H1 (cell line): ENCODE data around the gene TYK2. TPM values are rescaled to one million over a fixed set of nuclear protein-coding genes. Genes with fewer than 3 reads are reported as not detected.
A peak's percentile ranks its signal among the peaks of the same experiment; 100 is the strongest.

Source experiments
- CTCF ChIA-PET: fragments of 300-600 bp; sonication (Branson Sonifier 250); formaldehyde crosslinking; loops from one replicate; lab custom pipeline; 2021; ENCODE audit not compliant: partially characterized antibody; lab: Charles Lee
- POLR2A ChIA-PET: fragments of 300-600 bp; sonication (Branson Sonifier 250); formaldehyde crosslinking; loops from one replicate; lab custom pipeline; 2021; ENCODE audit warnings: inconsistent platforms; ENCODE audit not compliant: partially characterized antibody; lab: Charles Lee
- DNase-seq, 2 experiments: peaks; one replicate each; pipeline versions ENCODE4 v3.0.0 to v3.0.0-alpha.2; 2010 to 2022; ENCODE audit warnings: low spot score in 2 of 2, low read depth in 1 of 2, mixed read lengths in 1 of 2
- FAIRE-seq: peaks from 2 replicates; lab custom pipeline; 2011; peaks lifted over from hg19 to GRCh38; lab: Jason Lieb, UNC
- H2AFZ ChIP-seq: 2 replicates; pipeline ENCODE4 v1.8.1; 2012; ENCODE audit warnings: low read length, inconsistent platforms
- H2AK5ac ChIP-seq: 2 replicates; pipeline ENCODE4 v1.6.1; 2013; ENCODE audit warnings: low read depth, low read length
- H2BK120ac ChIP-seq: replicated peaks from 2 replicates; pipeline ENCODE3; 2013; ENCODE audit warnings: low read depth, low read length, inconsistent platforms
- H2BK12ac ChIP-seq: 2 replicates; pipeline ENCODE4 v1.6.1; 2013; ENCODE audit warnings: low read depth, low read length
- H2BK15ac ChIP-seq: 2 replicates; pipeline ENCODE4 v1.6.1; 2013; ENCODE audit warnings: low read length
- H2BK20ac ChIP-seq: 2 replicates; pipeline ENCODE4 v1.6.1; 2013; ENCODE audit warnings: low read length
- H2BK5ac ChIP-seq: 2 replicates; pipeline ENCODE4 v1.6.1; 2013; ENCODE audit warnings: low read depth, low read length
- H3K14ac ChIP-seq: 2 replicates; pipeline ENCODE4 v1.6.1; 2013; ENCODE audit warnings: inconsistent platforms; ENCODE audit not compliant: insufficient read length
- H3K18ac ChIP-seq: 2 replicates; pipeline ENCODE4 v1.6.1; 2013; ENCODE audit warnings: low read length; ENCODE audit errors: extremely low read depth
- H3K23ac ChIP-seq: 2 replicates; pipeline ENCODE4 v1.6.1; 2013; ENCODE audit warnings: inconsistent platforms; ENCODE audit not compliant: insufficient read length
- H3K23me2 ChIP-seq: 2 replicates; pipeline ENCODE4 v1.6.1; 2013; ENCODE audit warnings: low read depth, low read length
- H3K27ac ChIP-seq: 2 replicates; pipeline ENCODE4 v1.6.1; 2011; ENCODE audit warnings: low read depth, low read length, inconsistent platforms
- H3K27me3 ChIP-seq, 4 experiments: replicated peaks in 1 of 4; 1 replicate in 1 of 4; 2 replicates in 3 of 4; pipeline versions ENCODE4 v1.6.1 to v1.8.1; 2011 to 2013; ENCODE audit warnings: low read length in 3 of 4, mild to moderate bottlenecking in 3 of 4, inconsistent platforms in 2 of 4, mixed read lengths in 2 of 4, moderate library complexity in 1 of 4; ENCODE audit not compliant: control insufficient read depth in 3 of 4, insufficient read depth in 3 of 4; ENCODE audit errors: extremely low read depth in 1 of 4
- H3K36me3 ChIP-seq, 4 experiments: 2 replicates each; pipeline versions ENCODE4 v1.6.1 to v1.8.1; 2011 to 2013; ENCODE audit warnings: mild to moderate bottlenecking in 4 of 4, low read length in 3 of 4, moderate library complexity in 2 of 4, control low read depth in 1 of 4, inconsistent platforms in 1 of 4; ENCODE audit not compliant: insufficient read depth in 4 of 4, control insufficient read depth in 2 of 4
- H3K4ac ChIP-seq: replicated peaks from 2 replicates; pipeline ENCODE3; 2013; ENCODE audit warnings: low read length, low read depth, mixed read lengths, inconsistent platforms; ENCODE audit not compliant: insufficient read length
- H3K4me1 ChIP-seq, 4 experiments: replicated peaks in 1 of 4; 1 replicate in 1 of 4; 2 replicates in 3 of 4; pipeline versions ENCODE4 v1.6.1 to v1.8.1; 2011 to 2013; ENCODE audit warnings: low read length in 3 of 4, inconsistent platforms in 2 of 4, mixed read lengths in 1 of 4; ENCODE audit not compliant: insufficient read depth in 4 of 4, control insufficient read depth in 3 of 4
- H3K4me2 ChIP-seq, 2 experiments: 2 replicates each; pipeline versions ENCODE4 v1.6.1 to v1.8.1; 2011 to 2013; ENCODE audit warnings: low read depth in 2 of 2, low read length in 2 of 2, control low read depth in 1 of 2, inconsistent platforms in 1 of 2, mild to moderate bottlenecking in 1 of 2; ENCODE audit not compliant: insufficient read depth in 1 of 2
- H3K4me3 ChIP-seq, 4 experiments: fragments of 200-600, 300-600 bp in 1 of 4; sonication (generic), shearing (Covaris generic), sonication (Bioruptor Twin) in 1 of 4; 2 replicates each; pipeline versions ENCODE4 v1.5.1 to v1.8.1; 2011 to 2016; ENCODE audit warnings: low read length in 4 of 4, low read depth in 3 of 4, control low read depth in 2 of 4, inconsistent platforms in 2 of 4, mild to moderate bottlenecking in 2 of 4, mixed read lengths in 1 of 4, moderate library complexity in 1 of 4; ENCODE audit not compliant: insufficient read depth in 2 of 4; ENCODE audit errors: extremely low read depth in 1 of 4
- H3K56ac ChIP-seq: replicated peaks from 2 replicates; pipeline ENCODE3; 2013; ENCODE audit warnings: low read depth, mild to moderate bottlenecking, mixed read lengths, low read length, inconsistent platforms; ENCODE audit not compliant: insufficient read length
- H3K79me1 ChIP-seq: 2 replicates; pipeline ENCODE4 v1.6.1; 2013; ENCODE audit warnings: low read depth, low read length, control low read depth
- H3K79me2 ChIP-seq, 2 experiments: 2 replicates each; pipeline versions ENCODE4 v1.6.1 to v1.8.1; 2012 to 2013; ENCODE audit warnings: low read length in 2 of 2, mild to moderate bottlenecking in 2 of 2, inconsistent platforms in 1 of 2; ENCODE audit not compliant: insufficient read depth in 2 of 2, control insufficient read depth in 1 of 2
- H3K9ac ChIP-seq, 4 experiments: replicated peaks in 1 of 4; 1 replicate in 1 of 4; 2 replicates in 3 of 4; pipeline versions ENCODE4 v1.6.1 to v1.8.1; 2011 to 2013; ENCODE audit warnings: low read depth in 3 of 4, low read length in 3 of 4, control low read depth in 2 of 4, mild to moderate bottlenecking in 2 of 4, moderate library complexity in 2 of 4, inconsistent platforms in 1 of 4; ENCODE audit errors: extremely low read depth in 1 of 4
- H3K9me3 ChIP-seq, 2 experiments: 2 replicates each; pipeline versions ENCODE4 v1.6.1 to v1.8.1; 2012 to 2013; ENCODE audit warnings: mild to moderate bottlenecking in 2 of 2, moderate library complexity in 2 of 2, control low read depth in 1 of 2, inconsistent platforms in 1 of 2, low read depth in 1 of 2, low read length in 1 of 2, mixed read lengths in 1 of 2; ENCODE audit not compliant: insufficient read depth in 2 of 2
- H4K20me1 ChIP-seq, 2 experiments: replicated peaks in 1 of 2; 2 replicates each; pipeline versions ENCODE3 to v1.8.1; 2011 to 2013; ENCODE audit warnings: inconsistent platforms in 2 of 2, low read length in 2 of 2, mild to moderate bottlenecking in 1 of 2; ENCODE audit not compliant: insufficient read depth in 2 of 2, control insufficient read depth in 1 of 2
- H4K5ac ChIP-seq: 2 replicates; pipeline ENCODE4 v1.6.1; 2013; ENCODE audit warnings: low read length, low read depth, mixed read lengths, inconsistent platforms; ENCODE audit not compliant: insufficient read length
- H4K8ac ChIP-seq: 2 replicates; pipeline ENCODE4 v1.8.0; 2013; ENCODE audit warnings: mild to moderate bottlenecking, moderate library complexity, low read length, inconsistent platforms; ENCODE audit not compliant: insufficient read depth; ENCODE audit errors: extremely low read depth
- H4K91ac ChIP-seq: replicated peaks from 2 replicates; pipeline ENCODE3; 2013; ENCODE audit warnings: low read length, mixed read lengths, inconsistent platforms; ENCODE audit not compliant: insufficient read length
- CHD1 ChIP-seq: IDR thresholded peaks from 2 replicates; pipeline ENCODE4 v1.6.1; 2012; ENCODE audit warnings: low read depth, low read length, improper control_type of control experiment
- FOSL1 ChIP-seq: IDR thresholded peaks from 2 replicates; pipeline ENCODE4 v1.6.1; 2011; ENCODE audit warnings: mild to moderate bottlenecking, low read depth, low read length, moderate library complexity; ENCODE audit not compliant: insufficient read depth
- HDAC6 ChIP-seq: IDR thresholded peaks from one replicate; pipeline ENCODE4 v1.7.1; 2012; ENCODE audit warnings: low read depth, mild to moderate bottlenecking, inconsistent platforms, low read length, moderate library complexity
- WGBS, 2 experiments: shearing (Covaris generic) in 1 of 2; methylation state at CpG; one replicate each; pipeline versions ENCODE4 v1.1.6 to v1.1.7; 2013 to 2015; ENCODE audit warnings: low lambda C conversion rate in 2 of 2, mixed read lengths in 2 of 2, inconsistent platforms in 1 of 2, low coverage in 1 of 2, missing lambda C conversion rate in 1 of 2; ENCODE audit not compliant: insufficient replicate concordance in 2 of 2, insufficient coverage in 1 of 2, insufficient read length in 1 of 2; ENCODE audit errors: extremely low coverage in 1 of 2, missing lambda C conversion rate in 1 of 2; 5-methylcytosine and 5-hydroxymethylcytosine counted together
- polyA plus RNA-seq, 7 experiments: library from polyadenylated mRNA; depleted of rRNA in 3 of 7; stranded (reverse) in 5 of 7; unstranded in 2 of 7; fragments of >200 nt in 5 of 7; fragments of 200-250 nt in 2 of 7; gene quantifications; 1 replicate in 5 of 7; 2 replicates in 1 of 7; 4 replicates in 1 of 7; pipeline versions ENCODE4 v1.2.1 to v1.2.3, GENCODE V29; 2011 to 2013; ENCODE audit warnings: missing spikeins in 2 of 7, mixed read lengths in 2 of 7
- total RNA-seq: library from RNA; stranded (reverse); fragmentation: NEBNext Ultra II Directional; extraction: Animal tissue kit (Norgen Biotek cat#: 25700); gene quantifications from 2 replicates; pipeline ENCODE4 v1.2.1, GENCODE V29; 2021

TYK2 gene
- total and polyA plus RNA-seq, 2 of the 8 experiments (the other 6 are each of a cell fraction or from before 2014, with no cell fraction given): 32.1 to 40.8 TPM

GRCh38 chr19:10339977-10340376 is 40.4 kb downstream of the TYK2 start:
- TF ChIP-seq FOSL1: no peak
- no peak for TF ChIP-seq HDAC6
- no peak for TF ChIP-seq CHD1
- Histone ChIP-seq H3K36me3 (no peaks in the 10 kb centered on the region; a peak in 1 of 8 replicates), H4K91ac (peak overlapping the region; percentile 65), H2BK12ac (peak overlapping the region; percentile 60; the same call in 1 of the 2 replicates), H3K4me3 (no peak overlapping the region), H3K9me3 (no peaks in the 10 kb centered on the region), H2AK5ac (0 out of 2 replicates have a peak overlapping the region, but pooled peaks have one; percentile 39), H3K27ac (no peak overlapping the region), H2BK5ac (peak overlapping the region; percentile 74; the same call in 1 of the 2 replicates), H2BK15ac (no peak overlapping the region), H2BK20ac (no peak overlapping the region), H2BK120ac (peak overlapping the region; percentile 84), H4K20me1 (no peaks in the 10 kb centered on the region), H3K4me2 (no peak overlapping the region), H3K14ac (no peak overlapping the region), H3K4ac (no peak overlapping the region), H3K18ac (no peak overlapping the region), H3K79me2 (no peaks in the 10 kb centered on the region), H3K79me1 (no peaks in the 10 kb centered on the region; the same call in 1 of the 2 replicates), H4K8ac (no peak overlapping the region), H2AFZ (no peak overlapping the region), H3K27me3 (peaks cover 0 to 3% (median 0%) of the 10 kb centered on the region in 4 experiments; a peak in 1 of 7 replicates), H3K56ac (no peak overlapping the region), H3K23me2 (peaks cover under 1% of the 10 kb centered on the region; the same call in 1 of the 2 replicates), H3K23ac (no peak overlapping the region), H3K4me1 (peaks cover 0 to 8% (median 5%) of the 10 kb centered on the region in 4 experiments; a peak in 6 of 7 replicates), H4K5ac (no peak overlapping the region), H3K9ac (no peak overlapping the region)
- no peak for DNase-seq
- WGBS, 2 experiments: 89% methylated on average over 5 of the region's 5 CpGs; no CpG with 5 or more reads in 1 of the 2 experiments
- FAIRE-seq: no peak
- ChIA-PET POLR2A (interaction anchor here (1.4 to 2.3 kb wide), 3 partner anchors 10 to 14 kb away, joined by 3 to 13 read pairs (median 7); no protein-coding TSS in a partner anchor), CTCF (interaction anchor here (0.9 to 2.3 kb wide), 6 partner anchors 22 to 83 kb away, joined by 3 to 9 read pairs (median 4); no protein-coding TSS in a partner anchor)
